Lower lobe of right lung (tissue), 2 donors: ENCODE measurements around the gene OLAH. TPM values are rescaled to one million over a fixed set of nuclear protein-coding genes. Genes with fewer than 3 reads are reported as not detected.

ENCODE experiments used
- ATAC-seq, 2 donors: fragments of 200-7000 bp; cut with Tn5 transposase; one replicate each; pipeline ENCODE4 v1.9.1; 2020 to 2022; ENCODE audit warnings: mild to moderate bottlenecking in 2 of 2, moderate library complexity in 2 of 2
- DNase-seq: peaks from one replicate; pipeline ENCODE4 v3.0.0-alpha.2; 2020
- H3K27ac ChIP-seq: fragments of 200-600 bp; one replicate; pipeline ENCODE4 v1.8.0; 2022
- H3K27me3 ChIP-seq: fragments of 200-600 bp; one replicate; pipeline ENCODE4 v1.8.0; 2022; ENCODE audit warnings: low read depth
- H3K36me3 ChIP-seq: fragments of 200-600 bp; one replicate; pipeline ENCODE4 v1.8.0; 2022; ENCODE audit warnings: mild to moderate bottlenecking
- H3K4me1 ChIP-seq: fragments of 200-600 bp; one replicate; pipeline ENCODE4 v1.8.0; 2022
- H3K4me3 ChIP-seq: fragments of 200-600 bp; one replicate; pipeline ENCODE4 v1.8.0; 2022; ENCODE audit warnings: mild to moderate bottlenecking
- H3K9me3 ChIP-seq: fragments of 200-600 bp; one replicate; pipeline ENCODE4 v1.8.0; 2022
- intact Hi-C: fragments of 100-400 bp; cut with DNase I; formaldehyde crosslinking; loops from one replicate; pipeline ENCODE4 v1.11.0; 2022
- total RNA-seq: library from RNA; stranded (reverse); fragmentation: NEBNext Ultra II Directional; extraction: Animal tissue kit (Norgen Biotek cat#: 25700); gene quantifications from one replicate; pipeline ENCODE4 v1.2.1, GENCODE V29; 2021
- TF ChIP-seq, protein P1 (sequence below): fragments of 200-600 bp; IDR thresholded peaks from one replicate; pipeline ENCODE4 v1.8.0; 2022; ENCODE audit warnings: antibody characterized with exemption, mild to moderate bottlenecking
- donor health status: DM: no; HTN: yes; CAD: no; lungs with severe emphysema.

OLAH gene
- total RNA-seq, 1 donor from 2014 or later: 1.7 TPM

DNA sequence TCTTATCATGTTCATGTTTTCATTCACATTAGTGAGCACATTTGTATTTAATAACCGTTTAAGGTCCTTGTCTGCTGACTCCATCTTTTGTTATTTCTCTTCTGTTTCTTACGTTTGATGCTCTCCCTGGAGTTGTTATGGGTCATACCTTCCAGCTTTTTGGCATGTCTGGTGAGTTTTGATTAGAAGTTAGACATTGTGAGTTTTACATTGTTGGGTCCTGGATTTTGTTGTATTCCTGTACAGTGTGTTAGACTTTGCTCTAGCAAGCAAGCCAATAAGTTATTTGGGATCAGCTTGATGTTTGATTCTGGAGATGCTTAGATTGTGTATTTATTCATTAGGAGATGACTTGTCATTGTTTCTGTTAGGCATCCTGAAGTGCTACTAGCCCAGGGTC is 16.9 kb downstream of the OLAH start:
- Histone ChIP-seq H3K36me3 (no peaks in the 10 kb centered on the region), H3K27me3 (no peaks in the 10 kb centered on the region), H3K9me3 (no peaks in the 10 kb centered on the region), H3K27ac (no peak overlapping the region), H3K4me3 (no peak overlapping the region), H3K4me1 (no peaks in the 10 kb centered on the region)
- intact Hi-C loops: no loop called here
- TF ChIP-seq, protein P1, sequence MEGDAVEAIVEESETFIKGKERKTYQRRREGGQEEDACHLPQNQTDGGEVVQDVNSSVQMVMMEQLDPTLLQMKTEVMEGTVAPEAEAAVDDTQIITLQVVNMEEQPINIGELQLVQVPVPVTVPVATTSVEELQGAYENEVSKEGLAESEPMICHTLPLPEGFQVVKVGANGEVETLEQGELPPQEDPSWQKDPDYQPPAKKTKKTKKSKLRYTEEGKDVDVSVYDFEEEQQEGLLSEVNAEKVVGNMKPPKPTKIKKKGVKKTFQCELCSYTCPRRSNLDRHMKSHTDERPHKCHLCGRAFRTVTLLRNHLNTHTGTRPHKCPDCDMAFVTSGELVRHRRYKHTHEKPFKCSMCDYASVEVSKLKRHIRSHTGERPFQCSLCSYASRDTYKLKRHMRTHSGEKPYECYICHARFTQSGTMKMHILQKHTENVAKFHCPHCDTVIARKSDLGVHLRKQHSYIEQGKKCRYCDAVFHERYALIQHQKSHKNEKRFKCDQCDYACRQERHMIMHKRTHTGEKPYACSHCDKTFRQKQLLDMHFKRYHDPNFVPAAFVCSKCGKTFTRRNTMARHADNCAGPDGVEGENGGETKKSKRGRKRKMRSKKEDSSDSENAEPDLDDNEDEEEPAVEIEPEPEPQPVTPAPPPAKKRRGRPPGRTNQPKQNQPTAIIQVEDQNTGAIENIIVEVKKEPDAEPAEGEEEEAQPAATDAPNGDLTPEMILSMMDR: no peak
- DNase-seq: no peak
- ATAC-seq: no peak

DNA sequence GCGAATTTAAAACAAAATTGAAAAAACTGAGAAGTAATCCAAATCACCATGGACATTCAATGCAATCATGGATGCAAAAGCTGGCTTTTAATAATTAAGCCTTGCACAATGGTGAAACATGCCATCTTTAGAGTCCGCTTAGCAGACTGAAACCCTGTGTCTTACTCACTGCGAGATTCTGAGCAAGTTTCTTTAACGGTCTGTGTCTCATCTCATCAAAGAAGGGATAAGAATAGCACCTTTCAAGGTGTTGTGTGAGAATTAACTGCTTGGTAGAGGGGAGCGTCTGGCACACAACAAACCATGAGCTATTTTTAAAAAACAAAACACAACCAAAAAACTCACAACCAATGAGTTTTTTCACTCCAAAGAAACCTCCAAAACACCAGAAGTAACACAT is 23.4 kb downstream of the OLAH start:
- Histone ChIP-seq H3K27me3 (no peaks in the 10 kb centered on the region), H3K9me3 (no peaks in the 10 kb centered on the region), H3K27ac (no peak overlapping the region), H3K36me3 (no peaks in the 10 kb centered on the region), H3K4me3 (no peak overlapping the region), H3K4me1 (no peaks in the 10 kb centered on the region)
- TF ChIP-seq, protein P1: no peak
- intact Hi-C loops: no loop called here
- ATAC-seq (no peak), DNase-seq (no peak)

DNA sequence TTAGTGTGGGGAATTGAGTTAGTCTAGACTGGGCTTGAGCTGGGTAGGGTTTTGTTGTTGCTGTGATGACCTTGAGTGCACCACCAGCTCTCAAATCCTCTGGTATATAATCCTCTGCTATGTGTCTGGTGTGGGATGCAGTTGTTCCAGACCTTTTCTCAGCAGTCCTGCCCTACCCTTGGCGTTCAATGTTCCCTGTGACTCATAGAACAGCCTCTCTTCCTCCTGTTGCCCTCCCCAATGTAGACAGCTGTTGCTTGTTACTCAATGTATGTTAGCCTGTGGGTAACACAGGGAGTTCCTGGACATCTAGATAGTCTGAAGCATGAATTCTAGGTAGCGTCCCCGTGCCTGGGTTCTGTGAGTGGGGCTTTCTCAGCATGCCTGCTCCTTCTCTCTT is 25.1 kb downstream of the OLAH start:
- no peak overlapping the region for H3K4me3 ChIP-seq
- ATAC-seq: no peak
- no peaks in the 10 kb centered on the region for H3K27me3 ChIP-seq
- intact Hi-C loops: no loop called here
- no peaks in the 10 kb centered on the region for H3K4me1 ChIP-seq
- TF ChIP-seq, protein P1: no peak
- H3K36me3 ChIP-seq: no peaks in the 10 kb centered on the region
- no peak for DNase-seq
- H3K27ac ChIP-seq: no peak overlapping the region
- H3K9me3 ChIP-seq: no peaks in the 10 kb centered on the region

DNA sequence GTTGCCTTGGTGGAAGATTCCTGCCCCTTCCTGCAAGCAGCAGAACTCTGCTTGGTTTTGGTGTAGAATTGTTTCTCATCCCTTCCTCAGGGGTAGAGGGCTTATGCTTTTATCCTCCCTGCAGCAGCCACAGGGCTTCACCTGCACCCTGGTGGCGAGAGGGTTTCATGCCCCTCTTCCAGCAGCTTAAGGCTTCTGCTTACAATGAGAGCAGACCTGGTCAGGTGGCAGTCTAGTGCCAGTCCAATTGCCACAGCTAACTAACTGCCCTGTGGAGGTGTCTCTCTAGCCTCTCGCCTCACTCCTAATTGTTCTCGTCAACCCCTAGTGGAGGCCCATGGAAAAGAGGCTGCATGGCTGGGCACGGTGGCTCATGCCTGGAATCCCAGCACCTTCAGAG is 25.5 kb downstream of the OLAH start:
- TF ChIP-seq, protein P1: no peak
- Histone ChIP-seq H3K36me3 (no peaks in the 10 kb centered on the region), H3K27ac (no peak overlapping the region), H3K4me3 (no peak overlapping the region), H3K4me1 (no peaks in the 10 kb centered on the region), H3K27me3 (no peaks in the 10 kb centered on the region), H3K9me3 (no peaks in the 10 kb centered on the region)
- no peak for ATAC-seq
- intact Hi-C loops: no loop called here
- DNase-seq: no peak

DNA sequence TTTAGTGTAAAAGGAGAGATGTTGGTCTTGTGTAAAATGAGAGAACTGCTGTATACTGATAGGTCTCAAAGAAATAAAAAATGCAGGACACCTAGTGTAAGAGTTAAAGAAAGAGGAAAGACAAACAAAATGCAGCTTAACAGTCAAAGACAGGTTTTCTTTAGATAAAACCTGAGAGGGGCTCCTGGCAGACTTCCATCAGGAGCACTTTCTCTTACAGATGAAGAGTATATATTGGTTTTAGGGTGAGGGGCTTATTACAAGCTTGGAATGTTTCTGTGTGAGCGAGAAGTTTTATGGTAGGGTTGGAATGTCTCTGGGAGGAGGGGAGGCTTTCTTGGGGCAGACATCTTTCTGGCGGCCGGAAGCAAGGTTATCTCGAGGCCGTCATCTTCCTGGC is 28.6 kb downstream of the OLAH start:
- no peak for ATAC-seq
- Histone ChIP-seq H3K4me1 (no peaks in the 10 kb centered on the region), H3K9me3 (no peaks in the 10 kb centered on the region), H3K4me3 (no peak overlapping the region), H3K27me3 (no peaks in the 10 kb centered on the region), H3K36me3 (no peaks in the 10 kb centered on the region), H3K27ac (no peak overlapping the region)
- intact Hi-C loops: no loop called here
- TF ChIP-seq, protein P1: no peak
- no peak for DNase-seq

DNA sequence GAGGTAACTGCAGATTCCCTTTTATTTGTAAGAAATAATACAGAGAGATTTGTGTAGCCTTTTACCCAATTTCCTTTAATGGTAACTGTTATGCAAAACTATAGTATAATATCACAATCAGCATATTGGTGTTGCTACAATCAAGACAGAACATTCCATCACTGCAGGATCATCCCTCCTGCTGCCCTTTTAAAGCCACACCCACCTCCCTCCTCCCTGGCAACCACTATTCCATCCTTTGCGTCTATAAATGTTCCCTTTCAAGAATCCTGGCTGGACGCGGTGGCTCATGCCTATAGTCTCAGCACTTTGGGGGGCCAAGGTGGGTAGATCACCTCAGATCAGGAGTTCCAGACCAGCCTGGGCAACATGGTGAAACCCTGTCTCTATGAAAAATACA is 31.7 kb downstream of the OLAH start:
- no peaks in the 10 kb centered on the region for H3K4me1 ChIP-seq
- intact Hi-C loops: no loop called here
- H3K36me3 ChIP-seq: no peaks in the 10 kb centered on the region
- TF ChIP-seq, protein P1: no peak
- H3K27me3 ChIP-seq: no peaks in the 10 kb centered on the region
- H3K9me3 ChIP-seq: no peaks in the 10 kb centered on the region
- no peak overlapping the region for H3K4me3 ChIP-seq
- ATAC-seq (no peak), DNase-seq (no peak)
- no peak overlapping the region for H3K27ac ChIP-seq
